Loucy (cell line): ENCODE measurements around the gene MOCOS.

Experiments
- CTCF ChIP-seq: fragments of 200-600 bp; sonication (generic); conservative IDR thresholded peaks from 2 replicates; pipeline ENCODE4 v1.5.1; 2014; ENCODE audit warnings: mild to moderate bottlenecking, antibody characterized with exemption, low read length
- EZH2phosphoT487 ChIP-seq: fragments of 200-600 bp; IDR thresholded peaks from 2 replicates; pipeline ENCODE4 v1.6.1; 2018; ENCODE audit warnings: antibody characterized with exemption, mild to moderate bottlenecking, moderate library complexity, borderline replicate concordance

GRCh38 chr18:36247036-36247435 lies 59.7 kb downstream of the MOCOS start:
- TF ChIP-seq CTCF (no peak), EZH2phosphoT487 (no peak)
